ENCODE results near the gene FOXP1.

FOXP1 gene

GRCh38 chr3:71310359-71310979, 273.1 kb downstream of the FOXP1 start:
- DNase-seq (ENCODE audit: low read depth, low spot score) = no peak

GRCh38 chr3:71309886-71310285, 273.6 kb downstream of the FOXP1 start:
- DNase-seq (ENCODE audit: low read depth, low spot score) = no peak

GRCh38 chr3:71309342-71309741, 274.2 kb downstream of the FOXP1 start:
- no peak for DNase-seq (ENCODE audit: low read depth, low spot score)

GRCh38 chr3:71308836-71309235, 274.7 kb downstream of the FOXP1 start:
- DNase-seq (ENCODE audit: low read depth, low spot score) = no peak

- no peak for DNase-seq (ENCODE audit: low read depth, low spot score)
These were observed 275.4 kb downstream of the FOXP1 start for GRCh38 chr3:71307991-71308697.

- DNase-seq (ENCODE audit: low read depth, low spot score) = no peak
These were observed 278.0 kb downstream of the FOXP1 start for GRCh38 chr3:71305231-71306206.

- peak; percentile 51 for DNase-seq (ENCODE audit: low read depth, low spot score)
These were observed 278.8 kb downstream of the FOXP1 start for GRCh38 chr3:71304684-71305083.

- DNase-seq (ENCODE audit: low read depth, low spot score) = no peak
These were observed 279.3 kb downstream of the FOXP1 start for GRCh38 chr3:71304247-71304646.

- DNase-seq (ENCODE audit: low read depth, low spot score) = no peak
These were observed 279.8 kb downstream of the FOXP1 start for GRCh38 chr3:71303627-71304200.

- DNase-seq (ENCODE audit: low read depth, low spot score) = no peak
These were observed 280.9 kb downstream of the FOXP1 start for GRCh38 chr3:71302604-71303003.

- DNase-seq (ENCODE audit: low read depth, low spot score) = no peak
These were observed 282.6 kb downstream of the FOXP1 start for GRCh38 chr3:71300951-71301393.

GRCh38 chr3:71299160-71299559, 284.4 kb downstream of the FOXP1 start:
- DNase-seq (ENCODE audit: low read depth, low spot score) = no peak

GRCh38 chr3:71294919-71295318, 288.6 kb downstream of the FOXP1 start:
- no peak for DNase-seq (ENCODE audit: low read depth, low spot score)

- DNase-seq (ENCODE audit: low read depth, low spot score) = no peak
These were observed 293.2 kb downstream of the FOXP1 start for GRCh38 chr3:71290301-71290700.

- no peak for DNase-seq (ENCODE audit: low read depth, low spot score)
These were observed 295.1 kb downstream of the FOXP1 start for GRCh38 chr3:71288269-71288930.

- DNase-seq (ENCODE audit: low read depth, low spot score) = no peak
These were observed 298.4 kb downstream of the FOXP1 start for GRCh38 chr3:71285086-71285485.

GRCh38 chr3:71282976-71283375, 300.6 kb downstream of the FOXP1 start:
- no peak for DNase-seq (ENCODE audit: low read depth, low spot score)

- DNase-seq (ENCODE audit: low read depth, low spot score) = no peak
These were observed 302.2 kb downstream of the FOXP1 start for GRCh38 chr3:71281280-71281679.

GRCh38 chr3:71277341-71277740, 306.2 kb downstream of the FOXP1 start:
- DNase-seq (ENCODE audit: low read depth, low spot score) = no peak

- DNase-seq (ENCODE audit: low read depth, low spot score) = no peak
These were observed 307.0 kb downstream of the FOXP1 start for GRCh38 chr3:71276531-71276930.

- DNase-seq (ENCODE audit: low read depth, low spot score) = no peak
These were observed 310.1 kb downstream of the FOXP1 start for GRCh38 chr3:71273453-71273852.
